ENCODE results near the gene FOXA2.

The FOXA2 gene

GRCh38 chr20:22584922-22585785 lies 782 bp upstream of the FOXA2 start:
- peak overlapping the region in 1 of 2 donors; percentile 25 for H3K9ac ChIP-seq (ENCODE audit: low read depth in 1 of 2, low read length in 2 of 2)
- H3K4me1 ChIP-seq (ENCODE audit: control insufficient read depth in 1 of 2, insufficient read depth in 2 of 2, low read length in 2 of 2): peaks cover 0 to 7% of the 10 kb centered on the region in 2 donors
- no peak overlapping the region for H3K27ac ChIP-seq (ENCODE audit: low read depth, low read length)

GRCh38 chr20:22583773-22584521 lies 425 bp downstream of the FOXA2 start:
- H3K9ac ChIP-seq (ENCODE audit: low read depth in 1 of 2, low read length in 2 of 2): no peak overlapping the region
- peaks cover 47 to 62% of the 10 kb centered on the region in 2 donors for H3K27me3 ChIP-seq (ENCODE audit: control insufficient read depth in 1 of 2, insufficient read depth in 2 of 2, low read length in 2 of 2)
- peaks cover 0 to 7% of the 10 kb centered on the region in 2 donors for H3K4me1 ChIP-seq (ENCODE audit: control insufficient read depth in 1 of 2, insufficient read depth in 2 of 2, low read length in 2 of 2)
- H3K27ac ChIP-seq (ENCODE audit: low read depth, low read length): no peak overlapping the region
- no peaks in the 10 kb centered on the region for H3K36me3 ChIP-seq (ENCODE audit: control insufficient read depth in 1 of 2, insufficient read depth in 2 of 2, low read length in 2 of 2)
- H3K4me3 ChIP-seq (ENCODE audit: low read depth in 1 of 2, low read length in 2 of 2): peak overlapping the region; percentile 55 to 57
- no peaks in the 10 kb centered on the region for H3K9me3 ChIP-seq (ENCODE audit: control insufficient read depth in 1 of 2, low read length in 2 of 2)

More at GRCh38 chr20:22584922-22585785, 782 bp upstream of the FOXA2 start:
- Histone ChIP-seq H3K9me3 (ENCODE audit: control insufficient read depth in 1 of 2, low read length in 2 of 2) (no peaks in the 10 kb centered on the region), H3K27me3 (ENCODE audit: control insufficient read depth in 1 of 2, insufficient read depth in 2 of 2, low read length in 2 of 2) (peaks cover 47 to 57% of the 10 kb centered on the region in 2 donors), H3K4me3 (ENCODE audit: low read depth in 1 of 2, low read length in 2 of 2) (peak overlapping the region; percentile 16 to 29), H3K36me3 (ENCODE audit: control insufficient read depth in 1 of 2, insufficient read depth in 2 of 2, low read length in 2 of 2) (no peaks in the 10 kb centered on the region)

GRCh38 chr20:22582964-22583772 lies 1.2 kb downstream of the FOXA2 start:
- H3K9ac ChIP-seq (ENCODE audit: low read depth in 1 of 2, low read length in 2 of 2): no peak overlapping the region
- peaks cover 54 to 70% of the 10 kb centered on the region in 2 donors for H3K27me3 ChIP-seq (ENCODE audit: control insufficient read depth in 1 of 2, insufficient read depth in 2 of 2, low read length in 2 of 2)
- H3K27ac ChIP-seq (ENCODE audit: low read depth, low read length): no peak overlapping the region
- H3K4me1 ChIP-seq (ENCODE audit: control insufficient read depth in 1 of 2, insufficient read depth in 2 of 2, low read length in 2 of 2): peaks cover 0 to 7% of the 10 kb centered on the region in 2 donors
- no peaks in the 10 kb centered on the region for H3K36me3 ChIP-seq (ENCODE audit: control insufficient read depth in 1 of 2, insufficient read depth in 2 of 2, low read length in 2 of 2)
- no peaks in the 10 kb centered on the region for H3K9me3 ChIP-seq (ENCODE audit: control insufficient read depth in 1 of 2, low read length in 2 of 2)
- H3K4me3 ChIP-seq (ENCODE audit: low read depth in 1 of 2, low read length in 2 of 2): peak overlapping the region; percentile 55 to 57

- Histone ChIP-seq H3K9ac (ENCODE audit: low read depth in 1 of 2, low read length in 2 of 2) (no peak overlapping the region), H3K4me3 (ENCODE audit: low read depth in 1 of 2, low read length in 2 of 2) (no peak overlapping the region), H3K4me1 (ENCODE audit: control insufficient read depth in 1 of 2, insufficient read depth in 2 of 2, low read length in 2 of 2) (peaks cover 0 to 7% of the 10 kb centered on the region in 2 donors), H3K9me3 (ENCODE audit: control insufficient read depth in 1 of 2, low read length in 2 of 2) (no peaks in the 10 kb centered on the region), H3K27me3 (ENCODE audit: control insufficient read depth in 1 of 2, insufficient read depth in 2 of 2, low read length in 2 of 2) (peaks cover 57 to 71% of the 10 kb centered on the region in 2 donors), H3K36me3 (ENCODE audit: control insufficient read depth in 1 of 2, insufficient read depth in 2 of 2, low read length in 2 of 2) (no peaks in the 10 kb centered on the region), H3K27ac (ENCODE audit: low read depth, low read length) (no peak overlapping the region)
Measured at GRCh38 chr20:22582386-22582963, 1.9 kb downstream of the FOXA2 start.

GRCh38 chr20:22581437-22582385 lies 2.7 kb downstream of the FOXA2 start:
- Histone ChIP-seq H3K9me3 (ENCODE audit: control insufficient read depth in 1 of 2, low read length in 2 of 2) (no peaks in the 10 kb centered on the region), H3K4me3 (ENCODE audit: low read depth in 1 of 2, low read length in 2 of 2) (no peak overlapping the region), H3K27ac (ENCODE audit: low read depth, low read length) (no peak overlapping the region), H3K36me3 (ENCODE audit: control insufficient read depth in 1 of 2, insufficient read depth in 2 of 2, low read length in 2 of 2) (no peaks in the 10 kb centered on the region), H3K27me3 (ENCODE audit: control insufficient read depth in 1 of 2, insufficient read depth in 2 of 2, low read length in 2 of 2) (peaks cover 56 to 71% of the 10 kb centered on the region in 2 donors), H3K9ac (ENCODE audit: low read depth in 1 of 2, low read length in 2 of 2) (no peak overlapping the region), H3K4me1 (ENCODE audit: control insufficient read depth in 1 of 2, insufficient read depth in 2 of 2, low read length in 2 of 2) (peaks cover 0 to 7% of the 10 kb centered on the region in 2 donors)

GRCh38 chr20:22579711-22580697 lies 4.4 kb downstream of the FOXA2 start:
- H3K27me3 ChIP-seq (ENCODE audit: control insufficient read depth in 1 of 2, insufficient read depth in 2 of 2, low read length in 2 of 2): peaks cover 55 to 67% of the 10 kb centered on the region in 2 donors

GRCh38 chr20:22579119-22579427 lies 5.3 kb downstream of the FOXA2 start:
- Histone ChIP-seq H3K4me1 (ENCODE audit: control insufficient read depth in 1 of 2, insufficient read depth in 2 of 2, low read length in 2 of 2) (peaks cover 0 to 7% of the 10 kb centered on the region in 2 donors), H3K9ac (ENCODE audit: low read depth in 1 of 2, low read length in 2 of 2) (no peak overlapping the region), H3K4me3 (ENCODE audit: low read depth in 1 of 2, low read length in 2 of 2) (no peak overlapping the region), H3K27ac (ENCODE audit: low read depth, low read length) (no peak overlapping the region), H3K9me3 (ENCODE audit: control insufficient read depth in 1 of 2, low read length in 2 of 2) (no peaks in the 10 kb centered on the region), H3K27me3 (ENCODE audit: control insufficient read depth in 1 of 2, insufficient read depth in 2 of 2, low read length in 2 of 2) (peaks cover 59 to 73% of the 10 kb centered on the region in 2 donors), H3K36me3 (ENCODE audit: control insufficient read depth in 1 of 2, insufficient read depth in 2 of 2, low read length in 2 of 2) (no peaks in the 10 kb centered on the region)

More at GRCh38 chr20:22579711-22580697, 4.4 kb downstream of the FOXA2 start:
- no peak overlapping the region for H3K27ac ChIP-seq (ENCODE audit: low read depth, low read length)
- H3K4me1 ChIP-seq (ENCODE audit: control insufficient read depth in 1 of 2, insufficient read depth in 2 of 2, low read length in 2 of 2): peaks cover 0 to 7% of the 10 kb centered on the region in 2 donors
- H3K9me3 ChIP-seq (ENCODE audit: control insufficient read depth in 1 of 2, low read length in 2 of 2): no peaks in the 10 kb centered on the region
- no peak overlapping the region for H3K9ac ChIP-seq (ENCODE audit: low read depth in 1 of 2, low read length in 2 of 2)
- no peaks in the 10 kb centered on the region for H3K36me3 ChIP-seq (ENCODE audit: control insufficient read depth in 1 of 2, insufficient read depth in 2 of 2, low read length in 2 of 2)
- H3K4me3 ChIP-seq (ENCODE audit: low read depth in 1 of 2, low read length in 2 of 2): no peak overlapping the region
